ENCODE results near the gene PALS2. TPM values are rescaled to one million over a fixed set of nuclear protein-coding genes. Genes with fewer than 3 reads are reported as not detected.

Gene PALS2
- total and polyA plus RNA-seq, 2 donors (not counting 3 experiments of a cell fraction or from before 2014, with no cell fraction given) = 4.3 to 23.6 TPM

DNA sequence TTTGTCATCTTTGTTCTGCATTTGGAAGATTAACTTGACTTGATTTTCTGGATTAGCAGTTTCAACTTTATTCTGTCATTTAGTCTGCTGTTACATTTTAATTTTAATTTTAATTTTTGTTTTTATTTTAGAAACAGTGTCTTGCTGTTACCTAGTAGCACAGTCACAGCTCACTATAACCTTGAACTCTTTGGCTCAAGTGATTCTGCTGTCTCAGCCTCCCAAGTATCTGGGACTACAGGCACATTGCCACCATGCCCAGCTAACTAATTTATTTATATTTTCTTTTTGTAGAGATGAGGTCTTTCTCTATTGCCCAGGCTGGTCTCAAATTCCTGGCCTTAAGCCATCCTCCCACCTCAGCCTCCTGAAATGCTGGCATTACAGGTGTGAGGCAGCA, 35.3 kb downstream of the PALS2 start:
- TF ChIP-seq MAX (IDR thresholded peaks at IDR 0.05; ENCODE audit: insufficient read depth, insufficient read length) (no peak), MYC (IDR thresholded peaks at IDR 0.05; ENCODE audit: low read depth, low read length) (no peak), POLR2A (IDR thresholded peaks at IDR 0.05; ENCODE audit: low read depth, low read length) (no peak), FOS (IDR thresholded peaks at IDR 0.05; ENCODE audit: borderline replicate concordance, insufficient read depth, low read length) (no peak)
- ChIA-PET POLR2A (no interaction called here), CTCF (no interaction called here)
- DNase-seq (ENCODE audit: low read depth, low spot score) = no peak
- no peak overlapping the region for H3K27ac ChIP-seq (ENCODE audit: insufficient read depth, low read depth, low read length)
- no peaks in the 10 kb centered on the region for H3K9me3 ChIP-seq (replicated peaks; ENCODE audit: control insufficient read depth, insufficient read depth, low read length)
- H3K27me3 ChIP-seq (ENCODE audit: control insufficient read depth in 2 of 2, insufficient read depth in 2 of 2, low read length in 2 of 2) = no peaks in the 10 kb centered on the region
- dilution Hi-C loops (cut with MboI; ENCODE audit: extremely low pct_ligation_motif_present, low sequenced_read_pairs) (no loop called here), intact Hi-C loops (cut with micrococcal nuclease) (no loop called here)
- H2AFZ ChIP-seq (ENCODE audit: low read depth, low read length) = no peak overlapping the region
- no peak overlapping the region for H3K9ac ChIP-seq (replicated peaks; ENCODE audit: extremely low read depth, insufficient read depth, low read length)
- peak overlapping the region; percentile 11 for H3K4me2 ChIP-seq (ENCODE audit: insufficient read depth, low read length)
- H3K36me3 ChIP-seq (ENCODE audit: control insufficient read depth in 2 of 2, extremely low read depth in 1 of 2, insufficient read depth in 2 of 2, low read length in 2 of 2) = no peaks in the 10 kb centered on the region
- BruUV-seq (replicated peaks) = no TSS peak
- no peaks in the 10 kb centered on the region for H4K20me1 ChIP-seq (replicated peaks; ENCODE audit: control insufficient read depth, extremely low read depth, insufficient read depth, low read length)
- no peak overlapping the region for H3K4me3 ChIP-seq (replicated peaks in 1 of 3; ENCODE audit: insufficient read depth in 1 of 3, low read depth in 1 of 3, low read length in 3 of 3)
- no peaks in the 10 kb centered on the region for H3K9me1 ChIP-seq (replicated peaks; ENCODE audit: control insufficient read depth, extremely low read depth, insufficient read depth, low read length)
- FAIRE-seq = no peak
- peaks cover 15% of the 10 kb centered on the region for H3K79me2 ChIP-seq (ENCODE audit: control insufficient read depth, insufficient read depth, low read length)
- H3K4me1 ChIP-seq (ENCODE audit: control insufficient read depth, extremely low read depth, insufficient read depth, low read length) = peaks cover 10% of the 10 kb centered on the region

GRCh38 chr7:24609059-24609458, 35.8 kb downstream of the PALS2 start:
- no peaks in the 10 kb centered on the region for H3K27me3 ChIP-seq (ENCODE audit: control insufficient read depth in 2 of 2, insufficient read depth in 2 of 2, low read length in 2 of 2)
- H3K4me1 ChIP-seq (ENCODE audit: control insufficient read depth, extremely low read depth, insufficient read depth, low read length) = peaks cover 7% of the 10 kb centered on the region
- POLR2A ChIA-PET = no interaction called here
- H3K4me3 ChIP-seq (replicated peaks in 1 of 3; ENCODE audit: insufficient read depth in 1 of 3, low read depth in 1 of 3, low read length in 3 of 3) = no peak overlapping the region
- no peaks in the 10 kb centered on the region for H4K20me1 ChIP-seq (replicated peaks; ENCODE audit: control insufficient read depth, extremely low read depth, insufficient read depth, low read length)
- FAIRE-seq = no peak
- CTCF ChIA-PET = no interaction called here
- H3K27ac ChIP-seq (ENCODE audit: insufficient read depth, low read depth, low read length) = no peak overlapping the region
- no peak overlapping the region for H2AFZ ChIP-seq (ENCODE audit: low read depth, low read length)
- peak; percentile 47 for DNase-seq (ENCODE audit: low read depth, low spot score)
- no peaks in the 10 kb centered on the region for H3K36me3 ChIP-seq (ENCODE audit: control insufficient read depth in 2 of 2, extremely low read depth in 1 of 2, insufficient read depth in 2 of 2, low read length in 2 of 2)
- peaks cover 17% of the 10 kb centered on the region for H3K79me2 ChIP-seq (ENCODE audit: control insufficient read depth, insufficient read depth, low read length)
- no TSS peak for BruUV-seq (replicated peaks)
- no peaks in the 10 kb centered on the region for H3K9me1 ChIP-seq (replicated peaks; ENCODE audit: control insufficient read depth, extremely low read depth, insufficient read depth, low read length)
- H3K9me3 ChIP-seq (replicated peaks; ENCODE audit: control insufficient read depth, insufficient read depth, low read length) = no peaks in the 10 kb centered on the region
- no peak overlapping the region for H3K4me2 ChIP-seq (ENCODE audit: insufficient read depth, low read length)
- TF ChIP-seq POLR2AphosphoS5 (IDR thresholded peaks at IDR 0.05; ENCODE audit: insufficient read depth, low read depth, low read length) = no peak
- TF ChIP-seq MYC (IDR thresholded peaks at IDR 0.05; ENCODE audit: low read depth, low read length) = no peak
- TF ChIP-seq GATA2 (IDR thresholded peaks at IDR 0.05; ENCODE audit: insufficient read depth, insufficient read length, low read depth, low read length) = peak; percentile 69
- no peak for TF ChIP-seq POLR2A (IDR thresholded peaks at IDR 0.05; ENCODE audit: low read depth, low read length)
- H3K9ac ChIP-seq (replicated peaks; ENCODE audit: extremely low read depth, insufficient read depth, low read length) = no peak overlapping the region
- dilution Hi-C loops (cut with MboI; ENCODE audit: extremely low pct_ligation_motif_present, low sequenced_read_pairs) = no loop called here
- intact Hi-C loops (cut with micrococcal nuclease) = no loop called here
